NCI-H146 (cell line): Measurements from ENCODE around the gene EHBP1.

Experiments
- DNase-seq: peaks from one replicate; lab custom pipeline; 2025; lab: John Stamatoyannopoulos, UW

Gene EHBP1

DNA sequence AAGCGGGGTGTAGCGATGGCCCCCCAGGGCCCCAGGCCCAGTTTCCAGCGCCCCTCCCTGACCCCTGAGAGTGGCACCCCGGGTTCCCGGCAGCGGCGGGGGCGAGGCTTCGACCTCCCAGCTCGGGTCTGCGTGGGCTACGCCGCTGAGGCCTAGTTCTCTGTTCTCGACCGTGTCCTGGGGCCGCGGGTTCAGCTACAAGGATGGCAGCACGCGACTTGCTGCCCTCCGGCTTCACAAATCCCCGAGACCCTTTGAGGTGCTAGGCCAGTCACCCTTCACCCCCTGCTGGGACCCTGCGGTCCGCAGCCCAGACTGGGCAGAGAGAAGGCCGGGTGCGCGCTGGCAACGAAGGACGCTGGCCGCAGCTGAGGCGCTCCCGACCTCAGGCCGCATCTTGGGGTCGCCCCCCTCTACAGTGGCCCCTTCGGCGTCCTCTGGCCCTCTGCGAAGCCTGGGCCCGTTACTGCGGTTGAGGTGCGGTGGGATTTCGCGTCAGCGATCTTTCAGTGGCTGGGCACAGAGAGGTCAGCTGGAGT, 346.4 kb downstream of the EHBP1 start:
- DNase-seq, result no peak

DNA sequence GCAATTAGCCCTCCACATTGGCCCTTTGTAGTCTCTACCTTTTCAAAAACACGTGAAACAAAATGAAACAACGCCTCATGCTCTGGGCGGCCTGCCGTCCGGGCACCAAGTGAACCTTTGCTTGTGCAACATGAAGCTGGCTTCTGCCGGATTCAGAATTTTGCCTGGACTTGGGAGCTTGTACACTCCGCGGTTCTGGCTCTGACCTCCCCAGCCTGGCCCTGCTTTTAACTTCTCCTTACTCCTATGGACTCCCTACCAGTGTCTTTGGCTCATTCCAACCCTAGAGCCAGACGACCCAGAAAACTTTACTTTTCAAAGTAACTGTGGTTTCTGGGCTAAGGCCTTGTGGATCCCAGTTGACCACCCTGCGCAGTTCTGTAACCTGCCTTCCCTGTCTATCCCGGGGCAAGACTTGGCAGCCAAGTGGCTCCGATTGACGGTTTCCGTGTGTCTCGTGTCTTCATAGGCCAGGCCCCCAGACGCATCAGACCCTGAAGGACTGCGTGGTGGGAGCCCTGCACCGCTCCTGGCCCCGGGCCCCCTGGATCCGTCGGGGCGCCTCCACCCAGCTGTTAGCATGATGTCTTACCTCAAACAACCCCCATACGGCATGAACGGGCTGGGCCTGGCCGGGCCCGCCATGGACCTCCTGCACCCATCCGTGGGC, 347.0 kb downstream of the EHBP1 start:
- no peak for DNase-seq

DNA sequence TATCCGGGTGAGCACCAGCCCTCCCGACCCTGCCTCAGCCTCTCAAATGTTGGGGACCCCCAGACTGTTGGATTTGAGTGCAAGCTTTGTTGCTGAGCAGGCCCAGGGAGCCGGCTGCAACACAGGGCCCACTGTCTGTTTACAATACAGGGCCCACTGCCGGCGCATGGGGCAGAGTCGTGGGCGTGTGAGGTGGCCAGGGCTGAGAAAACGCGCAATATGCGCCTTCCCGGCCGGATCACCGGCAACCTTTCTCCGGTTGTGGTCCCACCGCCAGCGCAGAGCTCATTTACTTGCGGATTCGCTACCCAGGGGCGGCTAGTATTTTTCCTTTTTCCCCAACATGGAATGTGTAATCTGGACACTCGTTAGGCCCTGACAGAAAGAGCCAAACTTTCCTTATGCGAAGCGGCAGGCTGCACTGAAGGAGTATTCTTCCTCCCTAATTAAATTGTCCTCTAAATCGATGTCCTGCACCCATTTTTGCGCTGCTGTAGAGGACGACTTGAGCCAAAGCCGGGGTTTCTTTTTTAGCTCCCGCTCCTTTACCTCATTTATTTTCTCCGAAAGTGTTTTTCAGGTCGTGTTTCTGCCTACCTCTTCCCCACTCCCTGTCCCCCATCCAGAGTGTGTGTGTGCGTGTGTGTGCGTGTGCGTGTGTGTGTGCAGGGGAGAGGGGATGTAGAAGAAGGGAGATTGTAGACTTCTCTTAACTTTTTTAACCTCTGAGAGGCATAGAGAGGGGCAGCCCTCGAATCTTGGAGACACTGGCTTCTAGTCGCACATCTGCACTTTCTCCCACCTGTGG, 347.8 kb downstream of the EHBP1 start:
- DNase-seq, result no peak

DNA sequence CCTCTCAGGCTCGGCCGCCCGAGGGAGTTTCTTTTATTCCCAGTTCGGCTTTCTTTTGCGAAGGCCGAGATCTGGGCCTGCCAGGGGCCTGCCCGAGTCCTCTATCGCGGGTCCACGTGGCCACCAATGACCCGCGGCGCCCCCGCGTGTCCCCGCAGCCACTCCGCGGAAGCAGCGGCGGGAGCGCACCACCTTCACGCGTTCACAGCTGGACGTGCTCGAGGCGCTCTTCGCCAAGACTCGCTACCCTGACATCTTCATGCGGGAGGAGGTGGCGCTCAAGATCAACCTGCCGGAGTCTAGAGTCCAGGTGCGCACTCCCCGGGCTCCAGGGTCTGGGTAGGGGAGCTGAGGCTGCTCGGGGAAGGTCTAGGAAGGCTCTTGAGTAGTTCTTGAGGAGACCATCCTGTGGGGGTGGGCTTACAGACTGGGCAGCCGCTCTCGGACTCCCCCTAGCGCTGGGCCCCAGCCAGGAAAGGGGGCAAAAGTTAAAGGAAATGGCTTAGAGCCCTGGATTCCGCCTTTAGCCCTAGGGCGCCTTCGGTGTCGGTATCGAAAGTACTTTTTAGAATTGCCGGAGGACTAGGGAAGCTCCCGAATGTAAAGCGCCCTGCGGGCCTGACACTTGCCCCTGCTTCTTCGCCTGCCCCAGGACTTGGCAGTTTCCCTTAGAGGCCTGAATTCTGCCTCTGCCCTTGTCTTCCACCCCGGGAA, 348.5 kb downstream of the EHBP1 start:
- DNase-seq, result no peak

DNA sequence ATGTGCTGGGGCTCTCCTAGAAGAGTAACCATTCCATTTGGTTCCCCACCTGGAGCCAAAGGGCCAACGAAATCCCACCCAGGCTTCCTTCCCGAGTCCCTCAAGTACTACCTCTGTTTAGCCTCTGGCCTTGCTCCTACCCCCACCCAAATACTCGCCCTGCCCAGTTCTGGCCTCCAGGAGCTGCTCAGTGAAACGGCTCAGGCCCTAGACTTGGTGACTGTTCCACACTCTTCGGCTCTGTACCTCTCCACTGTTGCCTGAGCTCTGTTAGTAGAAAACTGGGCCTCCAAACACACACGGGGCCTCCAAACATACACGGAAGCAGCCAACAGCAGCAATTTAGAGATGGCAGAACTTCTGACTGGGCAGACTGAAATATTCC, 349.3 kb downstream of the EHBP1 start:
- DNase-seq, result no peak

DNA sequence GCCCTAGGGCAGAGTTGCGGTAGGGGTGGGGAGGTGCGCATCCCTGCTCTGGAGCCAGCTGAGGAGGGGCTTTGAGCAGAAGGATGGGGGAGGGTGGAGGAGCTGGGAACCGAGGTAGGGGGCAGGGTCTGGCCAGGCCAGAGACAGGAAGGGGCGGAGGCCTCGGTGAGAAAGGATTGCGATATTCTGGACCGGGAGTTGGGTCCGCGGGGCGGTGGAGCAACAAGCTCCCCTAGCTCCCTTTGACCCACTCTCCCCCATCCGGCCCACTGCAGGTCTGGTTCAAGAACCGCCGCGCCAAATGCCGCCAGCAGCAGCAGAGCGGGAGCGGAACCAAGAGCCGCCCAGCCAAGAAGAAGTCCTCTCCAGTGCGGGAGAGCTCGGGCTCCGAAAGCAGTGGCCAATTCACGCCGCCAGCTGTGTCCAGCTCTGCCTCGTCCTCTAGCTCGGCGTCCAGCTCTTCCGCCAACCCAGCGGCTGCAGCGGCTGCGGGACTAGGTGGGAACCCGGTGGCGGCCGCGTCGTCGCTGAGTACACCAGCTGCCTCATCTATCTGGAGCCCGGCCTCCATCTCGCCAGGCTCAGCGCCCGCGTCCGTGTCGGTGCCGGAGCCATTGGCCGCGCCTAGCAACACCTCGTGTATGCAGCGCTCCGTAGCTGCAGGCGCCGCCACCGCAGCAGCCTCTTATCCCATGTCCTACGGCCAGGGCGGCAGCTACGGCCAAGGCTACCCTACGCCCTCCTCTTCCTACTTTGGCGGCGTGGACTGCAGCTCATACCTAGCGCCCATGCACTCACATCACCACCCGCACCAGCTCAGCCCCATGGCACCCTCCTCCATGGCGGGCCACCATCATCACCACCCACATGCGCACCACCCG, 350.0 kb downstream of the EHBP1 start:
- no peak for DNase-seq

DNA sequence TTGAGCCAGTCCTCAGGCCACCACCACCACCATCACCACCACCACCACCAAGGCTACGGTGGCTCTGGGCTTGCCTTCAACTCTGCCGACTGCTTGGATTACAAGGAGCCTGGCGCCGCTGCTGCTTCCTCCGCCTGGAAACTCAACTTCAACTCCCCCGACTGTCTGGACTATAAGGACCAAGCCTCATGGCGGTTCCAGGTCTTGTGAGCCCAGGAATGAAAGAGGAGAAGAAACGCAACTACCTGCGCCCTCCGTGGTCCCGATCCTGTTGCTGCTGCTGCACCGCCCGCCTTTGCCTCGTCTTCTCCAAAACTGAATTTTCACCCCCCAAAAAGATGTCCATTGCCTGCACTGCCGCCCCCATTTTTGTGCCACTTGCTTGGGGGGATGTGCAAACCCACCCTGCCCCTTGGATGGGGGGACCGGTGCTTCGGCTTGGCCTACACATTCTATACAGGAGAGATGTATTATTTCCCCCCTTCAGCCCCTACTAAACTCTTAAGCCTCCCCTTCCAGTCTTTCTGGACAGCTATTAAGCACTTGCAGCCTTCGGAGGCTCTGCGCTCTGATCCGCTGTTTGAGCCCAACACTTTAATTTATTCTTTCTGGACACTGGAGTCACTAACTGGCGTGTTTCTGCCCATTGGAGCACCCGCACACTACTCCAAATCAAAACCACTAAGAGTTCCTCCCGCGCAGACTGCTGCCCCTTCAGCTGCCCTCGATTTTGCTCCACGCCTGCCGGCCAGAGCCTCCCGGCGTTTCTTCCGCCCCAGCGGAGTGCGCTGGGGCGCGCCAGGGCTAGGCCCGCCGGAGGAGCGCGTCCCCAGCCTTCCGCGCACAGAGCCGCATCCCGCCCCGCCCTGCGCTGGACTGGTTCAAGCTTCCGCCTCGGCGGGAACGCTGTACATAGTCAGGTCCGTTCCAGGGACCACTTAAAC, 350.9 kb downstream of the EHBP1 start:
- no peak for DNase-seq

DNA sequence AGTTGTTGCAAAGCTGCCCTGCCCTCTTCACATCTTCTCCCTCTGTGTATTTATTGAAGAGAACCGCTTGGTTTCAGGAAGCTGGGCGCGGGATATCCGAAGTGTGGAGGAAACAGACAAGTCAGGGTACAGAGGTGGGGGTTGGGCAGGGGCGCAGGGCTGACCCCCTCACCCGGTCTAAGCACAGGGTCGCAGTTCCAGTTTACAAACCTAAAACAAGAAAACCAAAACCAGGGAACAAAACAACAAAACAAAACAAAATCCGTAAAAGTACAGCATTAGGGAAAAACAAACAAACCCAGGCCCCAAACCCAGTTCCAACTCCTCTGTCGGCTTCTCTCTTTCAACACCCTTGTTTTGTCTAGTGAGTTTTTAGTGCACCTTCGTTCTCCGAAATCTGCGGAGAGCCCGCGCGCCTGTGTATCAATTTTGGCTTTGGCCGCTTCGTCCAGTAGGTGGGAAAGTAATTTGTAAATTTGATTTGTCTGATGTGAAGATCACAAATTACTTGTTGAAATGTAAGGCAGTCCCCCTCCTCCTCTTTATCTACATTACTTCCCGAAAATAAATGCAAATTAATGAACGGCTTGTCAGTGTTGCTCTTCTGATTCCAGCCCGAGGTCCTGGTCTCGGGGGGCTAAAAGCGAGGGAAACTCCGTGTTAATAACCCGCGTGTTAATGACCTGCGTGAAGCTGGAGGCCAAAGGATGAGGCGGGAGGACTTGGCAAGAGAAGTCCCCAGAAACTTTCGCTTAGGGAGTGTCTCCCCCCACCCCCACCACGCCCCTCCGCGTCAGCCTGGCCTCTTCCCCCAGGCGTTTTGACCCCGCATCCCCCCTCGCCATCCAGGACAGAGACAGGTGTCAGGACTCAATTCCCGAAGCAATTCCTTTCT, 352.0 kb downstream of the EHBP1 start:
- no peak for DNase-seq

DNA sequence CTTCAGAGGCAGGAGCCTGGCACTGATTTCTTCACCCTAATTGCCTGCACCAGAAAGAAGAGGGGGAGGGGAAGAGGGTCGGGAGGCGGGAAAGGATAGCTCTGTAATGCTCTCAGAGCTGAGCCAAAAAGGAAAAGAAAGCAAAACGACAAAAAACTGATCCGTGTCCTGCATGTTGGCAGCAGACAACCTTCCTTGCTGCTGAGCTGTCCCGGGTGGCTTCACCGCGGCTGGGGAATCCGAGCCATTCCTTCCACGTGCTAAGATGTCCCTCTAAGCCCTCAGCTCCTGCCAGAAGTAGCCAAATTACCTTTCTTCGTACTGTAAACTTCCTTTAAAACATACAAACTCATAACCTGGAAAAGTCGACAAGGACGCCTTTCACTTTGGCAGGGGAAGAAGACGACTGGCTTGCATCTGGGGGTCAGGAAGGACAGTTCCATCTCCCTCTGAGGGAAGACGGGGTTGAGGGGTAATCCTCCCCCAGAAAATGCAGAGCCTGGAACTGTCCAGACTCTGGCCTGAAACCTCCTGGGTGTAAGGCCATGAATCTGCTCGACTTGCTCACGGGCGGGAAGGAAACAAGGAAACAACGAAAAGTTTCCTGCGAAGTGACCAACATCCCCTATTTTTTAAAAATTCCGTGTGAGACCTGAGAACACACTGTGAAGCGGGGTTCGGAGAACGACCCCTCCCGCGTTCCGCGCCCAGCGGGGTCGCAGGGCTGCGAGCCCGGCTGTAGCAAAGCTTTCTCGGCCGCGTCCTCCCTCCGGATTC, 352.8 kb downstream of the EHBP1 start:
- no peak for DNase-seq

DNA sequence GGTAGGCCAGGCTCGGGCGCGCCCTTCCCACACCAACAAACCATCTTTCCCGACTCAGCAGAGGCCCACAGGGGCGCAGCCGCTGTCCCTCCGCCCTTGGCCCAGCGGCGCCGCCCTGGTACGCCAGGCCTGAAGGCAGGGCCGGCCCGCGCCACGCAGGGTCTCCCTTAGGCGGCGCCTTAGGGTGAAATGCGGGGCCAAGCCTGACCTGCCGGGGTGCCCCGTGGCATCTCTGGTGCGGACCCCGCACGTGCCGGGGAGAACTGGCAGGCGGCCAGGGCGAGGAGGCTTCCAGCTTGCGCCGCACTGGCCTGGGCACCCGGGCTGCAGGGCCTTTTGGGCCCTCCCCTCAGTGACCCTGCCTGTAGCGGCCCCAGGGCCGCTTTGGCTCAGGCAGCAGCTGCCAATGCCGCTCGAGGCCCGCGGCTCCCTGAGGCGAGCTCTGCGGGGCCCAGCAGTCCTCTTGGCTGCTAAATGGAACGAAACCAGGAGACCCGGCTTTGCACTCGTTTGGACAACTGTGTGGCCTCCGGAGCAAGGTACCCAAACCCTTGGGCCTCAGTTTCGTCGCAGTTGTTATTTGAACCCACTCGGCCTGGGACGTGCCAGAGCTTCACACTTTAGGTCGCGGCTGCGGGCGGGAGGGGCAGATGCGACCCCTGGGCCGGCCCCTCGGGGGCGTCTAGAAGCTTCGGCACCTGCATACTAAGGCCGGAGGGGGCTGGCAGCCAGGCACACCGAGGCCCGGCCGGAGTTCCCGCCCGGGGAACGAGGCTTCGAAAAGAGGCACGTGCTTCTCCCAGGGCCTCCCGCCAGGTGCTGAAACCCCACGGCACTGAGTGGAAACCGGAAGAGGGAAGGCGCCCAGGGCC, 353.6 kb downstream of the EHBP1 start:
- DNase-seq, result no peak

DNA sequence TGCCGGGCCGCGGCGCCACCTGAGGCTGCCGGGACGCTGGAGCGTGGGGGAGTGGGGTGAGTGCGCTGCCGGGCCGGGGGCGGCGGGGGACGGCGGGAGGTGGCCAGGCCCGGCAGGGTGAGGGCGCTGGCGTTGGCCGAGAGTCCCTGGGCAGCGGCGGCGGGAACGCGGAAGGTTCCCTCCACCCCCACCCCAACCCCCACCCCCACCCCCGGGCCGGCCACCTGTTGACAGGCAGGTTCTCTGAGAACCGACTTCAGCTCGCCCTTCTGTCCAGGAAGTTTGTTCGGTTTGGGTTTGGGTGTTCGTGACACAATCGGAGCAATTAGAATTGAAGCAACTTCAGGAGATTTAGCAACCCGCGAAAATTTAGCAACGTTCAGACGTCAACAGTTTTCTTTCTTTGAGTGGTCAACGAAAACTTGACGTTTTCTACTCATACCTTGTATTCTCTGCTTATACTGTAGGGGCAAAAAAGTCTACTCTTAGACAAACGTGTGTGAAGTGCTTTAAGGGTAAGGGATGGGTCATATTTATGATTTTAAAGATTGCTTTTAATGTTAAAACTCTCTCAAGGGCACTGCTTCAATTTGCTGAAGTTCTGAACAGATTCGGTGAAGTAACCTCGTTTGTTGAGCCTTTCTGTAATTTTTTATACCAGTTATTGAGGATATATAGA, 354.4 kb downstream of the EHBP1 start:
- DNase-seq, result peak; percentile 11

DNA sequence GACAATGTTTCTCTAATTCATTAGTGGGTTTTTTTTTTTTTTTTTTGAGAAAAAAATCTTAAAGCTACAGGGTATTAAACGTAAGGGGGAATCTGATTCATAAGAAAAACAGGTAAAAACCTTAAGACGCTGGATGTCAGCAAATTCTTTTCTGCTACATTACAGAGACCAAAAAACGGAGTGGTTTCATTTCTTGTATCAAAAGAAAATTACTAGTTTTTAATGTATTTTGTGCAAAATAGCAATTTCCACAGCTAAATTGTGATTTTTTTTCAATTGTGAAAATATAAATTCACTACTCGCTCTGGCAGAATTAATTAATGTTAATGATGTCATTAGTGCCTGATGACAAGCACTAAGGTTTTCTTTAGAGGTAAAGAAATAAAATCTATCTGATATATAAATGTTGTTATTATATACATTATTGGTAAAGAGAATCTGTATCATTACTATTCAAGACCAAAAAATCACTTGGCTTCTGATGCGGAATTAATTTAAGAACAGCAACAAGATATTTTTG, 355.0 kb downstream of the EHBP1 start:
- no peak for DNase-seq

DNA sequence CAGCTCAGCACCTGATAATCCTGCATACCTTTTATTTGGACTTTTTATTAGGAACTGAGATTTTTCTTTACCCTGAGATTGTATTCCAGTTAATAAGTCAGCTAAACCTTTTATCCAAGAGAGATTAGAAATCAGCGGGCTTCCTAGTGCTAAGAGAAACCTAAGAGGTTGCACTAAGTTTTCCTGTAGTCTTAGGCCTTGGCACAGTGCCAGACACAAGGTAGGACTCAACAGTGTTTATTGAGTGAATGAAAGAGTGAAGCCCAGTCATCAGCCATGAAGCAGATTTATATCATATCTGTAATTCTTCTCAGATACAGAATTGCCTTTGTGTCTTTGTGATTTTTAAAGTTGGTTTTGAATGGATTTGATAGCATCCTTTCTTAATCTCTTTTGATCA, 358.7 kb downstream of the EHBP1 start:
- DNase-seq, result no peak

DNA sequence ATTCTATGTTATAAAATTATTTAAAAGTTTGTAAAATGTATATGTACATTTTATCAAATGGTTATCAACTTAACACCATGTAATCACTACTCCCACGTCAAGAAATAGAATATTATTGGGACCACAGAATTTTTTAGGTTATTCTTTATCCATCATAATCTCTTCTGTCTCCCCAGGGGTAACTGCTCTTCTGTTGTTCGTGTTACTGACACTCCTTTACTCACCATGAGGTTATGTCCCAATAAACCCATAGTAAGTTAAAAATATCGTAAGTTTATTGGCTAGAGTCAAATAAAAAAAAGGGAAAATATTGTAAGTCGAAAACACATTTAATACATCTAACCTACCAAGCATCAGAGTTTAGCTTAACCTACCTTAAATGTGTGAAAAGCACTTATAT, 359.1 kb downstream of the EHBP1 start:
- no peak for DNase-seq

DNA sequence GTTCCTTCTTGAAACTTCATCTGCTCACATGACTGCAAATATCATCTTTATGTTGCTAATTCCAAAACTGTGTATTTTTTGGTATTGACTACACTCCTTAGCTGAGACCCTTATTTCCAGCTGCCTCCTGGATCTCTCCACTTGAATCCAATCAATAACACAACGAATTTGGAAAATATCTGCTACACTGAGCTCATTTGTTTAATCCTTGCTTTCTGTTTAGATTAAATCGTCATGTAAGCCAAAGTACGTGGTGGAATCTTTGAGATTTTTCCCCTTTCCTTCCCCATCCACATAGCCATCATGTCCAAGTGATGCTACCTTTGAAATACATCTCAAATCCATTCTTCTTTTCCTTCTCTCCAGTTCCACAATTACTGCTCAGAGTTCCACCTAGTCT, 360.8 kb downstream of the EHBP1 start:
- DNase-seq, result no peak

DNA sequence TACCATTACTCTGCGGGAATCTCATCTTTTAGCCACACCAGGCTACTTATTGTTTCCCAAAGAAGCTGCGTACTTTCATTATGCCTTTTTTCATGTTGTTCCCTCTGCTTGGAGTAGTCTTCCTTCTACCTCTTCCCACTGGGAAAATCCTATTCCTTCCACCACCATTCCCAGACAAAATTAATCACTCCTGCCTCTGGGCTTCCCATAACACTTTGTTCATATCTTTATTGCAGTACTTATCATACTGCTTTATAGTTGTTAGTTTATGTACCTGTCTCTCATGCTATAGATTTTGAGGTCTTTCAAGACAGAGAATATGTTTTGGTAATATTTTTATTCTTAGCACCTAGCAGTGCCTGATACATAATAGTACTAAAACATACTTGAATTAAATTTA, 361.3 kb downstream of the EHBP1 start:
- no peak for DNase-seq

DNA sequence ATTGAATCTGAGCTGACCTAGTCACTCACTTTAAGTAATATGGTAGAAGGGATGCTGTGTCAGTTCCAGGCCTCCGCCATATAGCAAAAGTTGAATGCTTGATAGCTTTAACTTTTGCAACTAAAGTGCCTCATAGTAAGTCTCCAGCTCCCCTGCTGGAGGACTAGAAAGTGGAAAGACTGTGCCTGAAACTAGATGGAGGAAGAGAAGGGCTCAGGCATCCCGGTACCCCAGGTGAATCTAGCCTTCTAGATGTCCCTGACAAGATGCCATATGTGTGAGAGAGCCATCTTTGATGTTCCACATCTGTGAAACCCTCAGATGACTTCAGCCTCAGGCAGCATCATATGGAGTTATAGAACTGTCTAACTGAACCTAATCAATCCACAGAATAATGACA, 366.2 kb downstream of the EHBP1 start:
- DNase-seq, result no peak
